Esophagus muscularis mucosa (tissue), 4 donors: ENCODE measurements around the gene PDS5B. TPM values are rescaled to one million over a fixed set of nuclear protein-coding genes. Genes with fewer than 3 reads are reported as not detected.

ENCODE experiments used
- DNase-seq: peaks from one replicate; pipeline ENCODE4 v3.0.0-alpha.2; 2017; ENCODE audit errors: extremely low spot score
- H3K27ac ChIP-seq, 4 donors: fragments of 200-600 bp; sonication (generic); replicated peaks in 1 of 4; 1 replicate in 3 of 4; 2 replicates in 1 of 4; pipeline ENCODE4 v1.5.1; 2016 to 2019; ENCODE audit warnings: mild to moderate bottlenecking in 1 of 4
- H3K27me3 ChIP-seq, 4 donors: fragments of 200-600 bp; sonication (generic); one replicate each; pipeline versions ENCODE4 v1.5.1 to v1.6.0; 2016 to 2019
- H3K36me3 ChIP-seq, 4 donors: fragments of 200-600 bp; sonication (generic); one replicate each; pipeline ENCODE4 v1.5.1; 2016 to 2019
- H3K4me1 ChIP-seq, 4 donors: fragments of 200-600 bp; sonication (generic); one replicate each; pipeline ENCODE4 v1.5.1; 2016 to 2019
- H3K4me3 ChIP-seq, 4 donors: fragments of 200-600 bp; sonication (generic); 1 replicate in 2 of 4; 2 replicates in 2 of 4; pipeline ENCODE4 v1.5.1; 2016 to 2019; ENCODE audit warnings: mild to moderate bottlenecking in 4 of 4, moderate library complexity in 1 of 4
- H3K9me3 ChIP-seq, 4 donors: fragments of 200-600 bp; sonication (generic); 1 replicate in 3 of 4; 2 replicates in 1 of 4; pipeline ENCODE4 v1.5.1; 2016 to 2019
- EP300 ChIP-seq: sonication (generic); formaldehyde crosslinking; IDR thresholded peaks from one replicate; pipeline ENCODE4 v1.6.1; 2017; ENCODE audit warnings: antibody characterized with exemption
- POLR2A ChIP-seq: fragments of 450-650 bp; IDR thresholded peaks from one replicate; pipeline ENCODE4 v1.6.1; 2017; ENCODE audit warnings: antibody characterized with exemption, moderate library complexity, mild to moderate bottlenecking, low read depth
- POLR2AphosphoS5 ChIP-seq, 2 donors: sonication (generic); formaldehyde crosslinking; IDR thresholded peaks; one replicate each; pipeline ENCODE4 v1.6.1; 2017; ENCODE audit warnings: antibody characterized with exemption in 2 of 2
- WGBS: methylation state at CpG from one replicate; pipeline ENCODE4 v1.1.5; 2018; 5-methylcytosine and 5-hydroxymethylcytosine counted together
- intact Hi-C: fragments of 100-400 bp; cut with DNase I; formaldehyde crosslinking; loops from one replicate; pipeline ENCODE4 v1.15.1; 2023
- total RNA-seq, 4 donors: library from RNA; depleted of rRNA; stranded (reverse); fragments of >200 nt; gene quantifications; one replicate each; pipeline versions ENCODE4 v1.1.0 to v1.2.1, GENCODE V29; 2016
- TF ChIP-seq, protein P1 (sequence below), 3 experiments: fragments of 200-600 bp in 2 of 3; fragments of 450-650 bp in 1 of 3; sonication (generic) in 2 of 3; IDR thresholded peaks; one replicate each; pipeline ENCODE4 v1.5.1; 2017 to 2019; ENCODE audit warnings: antibody characterized with exemption in 3 of 3, mild to moderate bottlenecking in 2 of 3, moderate library complexity in 1 of 3

PDS5B gene
- total RNA-seq, 4 donors from 2014 or later = 33.1 to 58.6 (median 42.4) TPM

DNA sequence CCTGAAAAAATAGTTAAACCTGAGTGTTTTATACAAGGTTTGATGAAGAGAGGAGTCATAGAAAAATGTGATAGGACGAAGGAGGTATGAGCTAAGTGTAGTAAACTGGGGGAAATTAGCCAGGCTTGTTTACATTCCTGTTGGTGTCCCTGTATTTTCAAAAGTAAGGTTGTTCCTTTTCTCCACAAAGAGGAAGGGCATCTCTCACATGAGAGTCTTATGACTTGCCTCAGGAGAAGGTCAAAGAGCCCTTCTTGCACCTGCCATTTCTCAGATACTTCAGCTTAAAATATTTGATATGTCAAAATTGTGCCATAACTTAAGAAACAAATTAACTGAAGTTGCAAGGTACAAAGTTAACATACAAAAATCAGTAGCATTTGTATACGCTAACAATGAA, 44.0 kb upstream of the PDS5B start:
- intact Hi-C loops = loop anchor here (5.0 kb wide), 1 partner anchor 40 kb away; no protein-coding TSS in a partner anchor
- H3K27ac ChIP-seq = no peak overlapping the region
- H3K4me3 ChIP-seq = no peak overlapping the region
- TF ChIP-seq POLR2A (no peak), POLR2AphosphoS5 (IDR thresholded peaks at IDR 0.05) (no peak), EP300 (no peak)
- TF ChIP-seq, protein P1, sequence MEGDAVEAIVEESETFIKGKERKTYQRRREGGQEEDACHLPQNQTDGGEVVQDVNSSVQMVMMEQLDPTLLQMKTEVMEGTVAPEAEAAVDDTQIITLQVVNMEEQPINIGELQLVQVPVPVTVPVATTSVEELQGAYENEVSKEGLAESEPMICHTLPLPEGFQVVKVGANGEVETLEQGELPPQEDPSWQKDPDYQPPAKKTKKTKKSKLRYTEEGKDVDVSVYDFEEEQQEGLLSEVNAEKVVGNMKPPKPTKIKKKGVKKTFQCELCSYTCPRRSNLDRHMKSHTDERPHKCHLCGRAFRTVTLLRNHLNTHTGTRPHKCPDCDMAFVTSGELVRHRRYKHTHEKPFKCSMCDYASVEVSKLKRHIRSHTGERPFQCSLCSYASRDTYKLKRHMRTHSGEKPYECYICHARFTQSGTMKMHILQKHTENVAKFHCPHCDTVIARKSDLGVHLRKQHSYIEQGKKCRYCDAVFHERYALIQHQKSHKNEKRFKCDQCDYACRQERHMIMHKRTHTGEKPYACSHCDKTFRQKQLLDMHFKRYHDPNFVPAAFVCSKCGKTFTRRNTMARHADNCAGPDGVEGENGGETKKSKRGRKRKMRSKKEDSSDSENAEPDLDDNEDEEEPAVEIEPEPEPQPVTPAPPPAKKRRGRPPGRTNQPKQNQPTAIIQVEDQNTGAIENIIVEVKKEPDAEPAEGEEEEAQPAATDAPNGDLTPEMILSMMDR (IDR thresholded peaks at IDR 0.05) = no peak
- no peak for DNase-seq
- H3K9me3 ChIP-seq = no peaks in the 10 kb centered on the region
- H3K27me3 ChIP-seq = no peaks in the 10 kb centered on the region
- peaks cover 5 to 9% (median 7%) of the 10 kb centered on the region in 4 donors for H3K4me1 ChIP-seq
- WGBS = 83% methylated on average over 2 of the region's 2 CpGs
- no peaks in the 10 kb centered on the region for H3K36me3 ChIP-seq

DNA sequence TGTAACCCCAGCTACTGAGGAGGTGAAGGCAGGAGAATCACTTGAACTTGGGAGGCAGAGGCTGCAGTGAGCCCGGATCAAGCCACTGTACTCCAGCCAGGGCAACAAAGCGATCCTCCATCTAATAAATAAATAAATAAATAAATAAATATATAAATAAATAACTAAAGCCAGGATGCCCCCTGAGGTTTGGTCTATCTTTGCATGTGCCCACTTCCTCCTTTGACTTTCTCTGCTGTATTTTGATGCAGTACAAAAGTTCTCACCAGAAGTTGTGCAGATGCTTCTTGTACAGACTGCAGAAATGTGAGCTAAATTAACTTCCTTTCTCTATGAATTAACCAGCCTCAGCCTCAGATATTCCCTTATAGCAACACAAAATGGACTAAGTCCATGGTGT, 41.2 kb upstream of the PDS5B start:
- no peaks in the 10 kb centered on the region for H3K4me1 ChIP-seq
- intact Hi-C loops = no loop called here
- H3K27ac ChIP-seq = no peak overlapping the region
- no peaks in the 10 kb centered on the region for H3K27me3 ChIP-seq
- 96% methylated on average over 2 of the region's 2 CpGs for WGBS
- no peaks in the 10 kb centered on the region for H3K9me3 ChIP-seq
- TF ChIP-seq EP300 (no peak), POLR2AphosphoS5 (IDR thresholded peaks at IDR 0.05) (no peak), POLR2A (no peak)
- TF ChIP-seq, protein P1 (IDR thresholded peaks at IDR 0.05) = no peak
- no peak overlapping the region for H3K4me3 ChIP-seq
- DNase-seq = no peak
- H3K36me3 ChIP-seq = no peaks in the 10 kb centered on the region

- no peaks in the 10 kb centered on the region for H3K9me3 ChIP-seq
- 58% methylated on average over 2 of the region's 2 CpGs for WGBS
- TF ChIP-seq EP300 = no peak
- TF ChIP-seq, protein P1 (IDR thresholded peaks at IDR 0.05) = no peak
- no peaks in the 10 kb centered on the region for H3K4me1 ChIP-seq
- H3K27ac ChIP-seq = no peak overlapping the region
- H3K27me3 ChIP-seq = no peaks in the 10 kb centered on the region
- H3K4me3 ChIP-seq = no peak overlapping the region
- DNase-seq = no peak
- H3K36me3 ChIP-seq = no peaks in the 10 kb centered on the region
- intact Hi-C loops = no loop called here
These were observed 37.4 kb upstream of the PDS5B start for GRCh38 chr13:32548837-32549236.

DNA sequence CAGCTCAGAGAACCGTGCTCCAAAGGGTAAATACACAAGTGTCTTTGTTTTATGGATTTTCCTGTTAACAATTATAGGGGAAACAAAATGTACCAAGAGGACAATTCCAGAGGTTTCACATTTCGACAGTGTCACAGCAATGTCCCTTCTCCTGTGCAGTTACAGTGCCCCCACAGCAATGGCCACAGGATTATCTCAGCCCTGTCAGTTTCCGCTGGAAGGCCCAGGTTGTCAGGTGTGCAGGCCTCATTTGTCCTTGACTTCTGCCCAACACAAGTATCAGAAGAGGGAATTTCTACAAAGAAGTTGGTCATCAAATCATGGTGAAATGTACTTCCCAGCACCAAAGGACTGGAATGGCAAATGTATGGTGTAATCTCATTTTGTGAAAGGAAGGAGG, 36.5 kb upstream of the PDS5B start:
- 90% methylated on average over 3 of the region's 3 CpGs for WGBS
- H3K4me1 ChIP-seq = no peaks in the 10 kb centered on the region
- no peaks in the 10 kb centered on the region for H3K9me3 ChIP-seq
- intact Hi-C loops = no loop called here
- H3K36me3 ChIP-seq = no peaks in the 10 kb centered on the region
- H3K27me3 ChIP-seq = no peaks in the 10 kb centered on the region
- H3K27ac ChIP-seq = no peak overlapping the region
- H3K4me3 ChIP-seq = no peak overlapping the region
- TF ChIP-seq POLR2A = no peak
- no peak for DNase-seq

DNA sequence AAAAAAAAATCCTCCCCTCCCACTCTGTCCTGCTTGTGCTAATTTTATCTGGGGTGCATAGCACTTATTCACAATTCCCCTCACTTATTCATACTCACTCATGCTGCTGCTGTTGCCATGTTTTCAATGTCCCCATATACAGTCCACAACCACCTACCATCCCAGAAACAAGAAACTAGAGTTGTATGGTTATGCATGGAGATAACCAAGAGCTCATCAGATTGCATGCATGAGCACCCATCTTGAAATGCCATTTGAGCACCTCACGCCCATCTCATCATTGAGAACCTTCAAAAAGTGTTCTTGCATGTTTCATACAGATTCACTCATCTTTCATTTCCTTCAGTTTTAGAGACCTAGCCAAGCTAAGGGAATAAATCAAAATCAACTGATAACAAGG, 32.5 kb upstream of the PDS5B start:
- no peaks in the 10 kb centered on the region for H3K27me3 ChIP-seq
- 86% methylated on average over 1 of the region's 1 CpG for WGBS
- H3K4me3 ChIP-seq = no peak overlapping the region
- no peak for TF ChIP-seq POLR2A
- TF ChIP-seq POLR2AphosphoS5 (IDR thresholded peaks at IDR 0.05) = no peak
- TF ChIP-seq EP300 = no peak
- TF ChIP-seq, protein P1 (IDR thresholded peaks at IDR 0.05) = no peak
- H3K4me1 ChIP-seq = no peaks in the 10 kb centered on the region
- no peak for DNase-seq
- intact Hi-C loops = no loop called here
- H3K9me3 ChIP-seq = no peaks in the 10 kb centered on the region
- no peaks in the 10 kb centered on the region for H3K36me3 ChIP-seq
- H3K27ac ChIP-seq = no peak overlapping the region
